Stimulated activated CD8-positive, alpha-beta memory T cell treated with anti-CD3 and anti-CD28 coated beads, Interleukin-4, amount 100 ng/mL, for 48 hours (primary cell): ENCODE data around the gene SLC7A5.

Experiments
- DNase-seq: peaks from one replicate; pipeline ENCODE4 v3.0.0-alpha.2; 2020

The SLC7A5 gene

DNA sequence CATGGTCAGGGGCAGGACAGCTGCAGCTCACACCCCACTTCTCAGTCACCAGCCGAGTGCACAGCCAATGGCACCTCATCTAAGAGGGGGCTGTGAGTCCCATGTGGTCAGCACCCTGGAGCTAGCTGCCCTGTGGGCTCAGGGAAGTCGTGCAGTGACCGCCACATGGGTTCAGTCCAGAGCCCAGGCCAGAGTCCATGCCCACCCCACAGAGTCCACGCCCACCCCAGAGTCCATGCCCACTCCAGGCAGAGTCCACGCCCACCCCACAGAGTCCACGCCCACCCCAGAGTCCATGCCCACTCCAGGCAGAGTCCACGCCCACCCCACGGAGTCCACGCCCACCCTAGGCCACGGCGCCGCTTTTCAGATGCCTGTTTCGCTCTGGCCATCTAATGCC lies 24.1 kb downstream of the SLC7A5 start:
- DNase-seq = no peak

DNA sequence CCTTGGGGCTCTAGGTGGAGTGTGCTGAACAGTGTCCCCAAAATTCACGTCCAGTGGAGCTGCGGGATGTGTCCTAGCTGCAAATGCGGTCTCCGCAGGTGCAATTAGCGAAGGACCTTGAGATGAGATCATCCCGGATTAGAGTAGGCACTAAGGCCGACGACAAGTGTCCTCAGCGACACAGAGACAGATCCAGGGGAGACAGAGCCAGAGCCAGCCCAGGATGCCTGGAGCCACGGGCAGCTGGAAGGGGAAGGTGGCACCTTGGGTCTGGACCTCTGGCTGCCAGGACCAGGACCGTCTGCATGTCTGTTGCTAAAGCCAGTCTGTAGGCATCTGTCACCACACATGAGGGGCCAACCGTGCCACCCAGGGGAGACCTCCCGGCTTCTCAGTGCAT lies 24.5 kb downstream of the SLC7A5 start:
- DNase-seq = no peak

DNA sequence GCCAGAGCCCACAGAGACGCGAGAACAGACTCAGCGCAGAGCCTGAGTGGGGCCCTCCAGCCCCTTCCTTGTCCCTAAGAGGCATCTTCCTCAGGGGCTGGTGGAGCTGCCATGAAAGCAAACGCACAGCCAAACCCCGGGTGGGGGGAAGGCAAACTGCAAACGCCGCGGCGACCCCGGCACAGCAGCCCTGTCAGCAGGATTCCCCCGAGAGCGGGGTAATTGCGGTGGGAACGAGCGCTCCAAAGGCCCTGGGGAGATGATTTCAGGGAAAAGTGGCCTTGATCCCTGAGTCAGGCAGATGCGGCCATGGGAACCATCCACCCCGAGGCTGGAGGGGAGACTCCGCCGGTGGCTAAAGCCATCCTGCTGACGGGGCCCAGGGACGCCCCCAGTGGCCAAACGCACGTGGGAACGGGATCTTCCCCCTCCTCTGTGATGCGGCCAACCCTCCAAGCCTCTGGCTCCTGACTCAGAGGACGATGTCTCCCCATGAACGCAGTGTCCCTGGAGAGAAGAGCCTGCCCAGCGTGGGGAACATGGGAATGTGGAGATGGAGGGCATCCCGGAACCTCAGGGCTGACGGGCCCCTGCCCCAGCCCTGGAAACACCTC lies 25.1 kb downstream of the SLC7A5 start:
- DNase-seq = no peak

DNA sequence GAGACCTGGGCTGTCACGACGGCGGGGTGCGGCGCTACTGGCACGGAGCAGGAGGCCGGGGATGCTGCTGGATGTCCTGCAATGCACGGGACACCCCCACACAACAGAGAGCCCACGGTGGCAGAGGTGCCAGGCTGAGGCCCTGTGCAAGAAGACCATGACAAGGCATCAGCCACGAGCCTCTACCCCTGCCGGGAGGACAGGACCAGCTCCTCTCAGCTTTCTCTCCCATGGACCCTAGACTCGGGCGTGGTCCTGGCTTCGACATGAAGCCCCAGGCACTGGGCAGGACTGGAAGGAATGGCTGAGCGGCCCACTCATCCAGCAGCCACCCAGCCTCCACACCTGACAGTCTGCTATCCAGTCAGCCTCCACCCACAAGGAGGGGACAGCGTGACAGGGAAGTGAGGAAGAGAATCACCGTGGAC lies 25.6 kb downstream of the SLC7A5 start:
- no peak for DNase-seq

DNA sequence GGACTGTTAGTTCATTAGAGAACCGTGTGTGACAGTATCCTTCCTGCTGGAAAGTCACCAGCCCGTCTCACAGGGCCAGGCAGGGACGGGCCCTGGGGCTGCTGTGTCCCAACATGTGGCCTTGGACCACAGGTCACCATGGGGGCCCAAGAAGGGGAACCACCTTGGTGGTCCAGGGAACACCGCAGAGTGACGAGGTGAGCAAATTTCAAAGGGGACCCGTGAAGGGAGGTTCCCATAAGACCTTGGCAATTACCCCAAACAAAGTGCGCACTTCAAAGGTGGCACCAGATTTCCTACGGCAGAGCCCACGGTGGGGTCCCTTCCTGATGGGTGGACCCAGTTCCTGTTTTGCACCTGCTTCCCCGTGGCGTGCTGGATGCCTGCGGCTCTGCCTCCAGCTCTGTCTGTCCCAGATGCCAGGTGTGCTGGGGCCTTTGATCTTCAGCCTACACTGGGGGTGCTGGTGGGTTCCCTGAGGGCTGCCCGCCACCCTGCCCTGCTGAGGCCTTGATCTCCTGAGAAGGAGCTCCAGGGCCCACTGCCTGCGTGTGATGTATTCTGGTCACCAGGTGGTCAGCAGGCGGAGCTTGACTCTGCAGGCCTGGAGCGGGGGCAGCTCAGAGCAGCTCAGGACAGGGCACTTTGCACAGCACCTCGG lies 27.0 kb downstream of the SLC7A5 start:
- no peak for DNase-seq

DNA sequence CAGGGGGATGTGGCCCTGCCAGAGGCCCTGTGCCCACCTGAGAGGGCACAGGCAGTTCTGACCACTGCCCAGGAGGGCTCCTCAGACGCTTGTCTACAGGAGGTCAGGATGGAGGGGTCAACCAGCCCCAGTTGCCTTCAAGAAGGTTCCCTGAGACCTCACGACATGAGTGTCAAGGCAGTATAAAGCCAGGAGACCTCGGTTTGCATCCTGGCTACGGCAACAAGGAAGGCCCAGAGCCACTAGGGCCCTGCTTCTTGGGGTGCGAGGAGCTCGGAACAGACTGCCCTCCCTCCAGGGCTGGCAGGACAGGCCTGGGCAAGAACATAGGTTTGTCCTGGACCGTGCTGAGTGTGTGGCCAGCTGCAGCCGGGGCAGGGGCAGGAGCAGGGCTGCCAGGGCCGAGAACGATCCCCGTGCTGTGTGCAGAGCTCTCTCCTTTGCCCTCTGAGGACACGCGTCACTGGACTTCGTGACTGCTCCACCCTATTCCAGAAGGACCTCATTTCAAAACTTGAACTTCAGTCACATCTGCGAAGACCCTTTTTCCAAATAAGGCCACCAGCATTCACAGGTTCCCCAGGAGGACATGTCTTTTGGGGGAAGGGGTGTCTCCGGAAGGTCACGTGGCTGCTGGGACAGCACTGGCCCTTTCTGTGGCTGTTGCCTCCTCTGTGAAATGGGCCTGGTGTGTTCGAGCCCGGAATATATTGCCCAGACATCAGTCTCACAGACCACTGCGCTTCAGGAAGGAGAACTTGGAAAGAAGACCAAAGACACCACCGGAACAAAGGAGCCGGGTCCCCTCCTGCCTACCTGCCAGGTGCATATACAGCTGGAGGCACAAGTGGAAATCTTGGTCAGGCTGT lies 27.7 kb downstream of the SLC7A5 start:
- DNase-seq = no peak

DNA sequence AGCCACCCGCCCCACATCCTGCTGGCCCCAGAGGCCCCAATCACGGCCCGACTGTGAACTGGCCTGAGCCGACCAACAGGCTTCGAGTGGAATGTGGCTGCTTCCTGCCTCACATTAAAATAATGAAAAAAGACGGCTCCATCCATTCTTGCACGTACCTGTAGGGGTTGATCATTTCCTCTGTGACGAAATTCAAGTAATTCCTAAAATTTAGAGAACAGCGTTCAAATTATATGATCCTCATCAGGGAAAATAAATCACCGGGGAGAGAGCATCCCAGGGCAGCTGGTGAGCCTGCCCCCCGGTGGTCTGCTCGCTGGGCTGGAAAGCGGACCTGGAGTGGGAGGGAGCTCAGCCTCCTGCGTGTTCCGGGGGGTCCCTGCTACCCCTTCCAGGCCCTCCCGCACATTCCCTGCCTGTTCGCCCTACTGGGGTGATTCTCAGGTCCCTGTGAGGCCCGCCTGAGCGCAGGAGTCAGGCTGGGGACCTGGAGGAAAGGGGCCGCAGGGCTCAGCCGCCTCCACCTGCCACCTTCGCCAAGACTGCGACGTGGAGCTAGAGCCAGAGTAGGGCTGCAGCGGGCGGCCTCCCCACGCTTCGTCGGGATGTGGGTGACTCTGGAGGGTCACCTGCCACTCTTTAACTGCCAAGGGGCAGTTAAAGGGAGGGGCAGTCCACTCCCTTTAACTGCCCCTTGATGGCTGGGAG lies 28.9 kb downstream of the SLC7A5 start:
- DNase-seq = no peak

DNA sequence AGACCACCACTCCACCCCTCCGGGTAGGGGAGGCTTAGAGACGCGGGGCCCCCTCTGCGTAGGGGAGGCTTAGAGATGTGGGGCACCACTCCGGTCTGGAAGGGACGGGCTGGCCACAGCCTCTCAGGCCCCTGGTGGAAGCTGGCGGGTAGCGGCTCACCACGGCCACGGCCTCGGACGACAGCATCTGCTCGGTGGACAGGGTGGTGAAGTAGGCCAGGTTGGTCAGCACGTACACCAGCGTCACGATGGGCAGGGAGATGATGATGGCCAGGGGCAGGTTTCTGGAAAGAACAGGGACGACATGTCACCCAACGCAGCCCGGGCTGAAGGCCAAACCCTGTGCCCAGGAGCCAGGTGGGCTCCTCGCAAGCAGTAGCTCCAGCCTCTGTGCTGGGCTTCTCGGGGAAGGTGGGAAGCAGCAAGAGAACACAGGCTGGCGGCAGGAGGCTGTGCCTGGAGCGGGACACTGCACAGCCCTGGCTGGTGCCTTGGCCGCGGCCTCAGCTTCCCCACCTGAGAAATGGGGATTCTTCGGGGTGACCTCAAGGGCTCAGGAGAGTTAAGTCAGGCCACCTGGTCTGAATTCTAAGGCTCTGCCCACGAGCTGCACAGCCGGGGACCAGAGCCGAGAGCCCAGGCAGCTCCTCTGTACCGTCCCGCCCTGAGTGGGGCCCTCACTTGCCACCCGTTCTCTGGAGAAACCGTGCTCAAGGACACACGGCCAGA lies 29.6 kb downstream of the SLC7A5 start:
- DNase-seq = no peak

DNA sequence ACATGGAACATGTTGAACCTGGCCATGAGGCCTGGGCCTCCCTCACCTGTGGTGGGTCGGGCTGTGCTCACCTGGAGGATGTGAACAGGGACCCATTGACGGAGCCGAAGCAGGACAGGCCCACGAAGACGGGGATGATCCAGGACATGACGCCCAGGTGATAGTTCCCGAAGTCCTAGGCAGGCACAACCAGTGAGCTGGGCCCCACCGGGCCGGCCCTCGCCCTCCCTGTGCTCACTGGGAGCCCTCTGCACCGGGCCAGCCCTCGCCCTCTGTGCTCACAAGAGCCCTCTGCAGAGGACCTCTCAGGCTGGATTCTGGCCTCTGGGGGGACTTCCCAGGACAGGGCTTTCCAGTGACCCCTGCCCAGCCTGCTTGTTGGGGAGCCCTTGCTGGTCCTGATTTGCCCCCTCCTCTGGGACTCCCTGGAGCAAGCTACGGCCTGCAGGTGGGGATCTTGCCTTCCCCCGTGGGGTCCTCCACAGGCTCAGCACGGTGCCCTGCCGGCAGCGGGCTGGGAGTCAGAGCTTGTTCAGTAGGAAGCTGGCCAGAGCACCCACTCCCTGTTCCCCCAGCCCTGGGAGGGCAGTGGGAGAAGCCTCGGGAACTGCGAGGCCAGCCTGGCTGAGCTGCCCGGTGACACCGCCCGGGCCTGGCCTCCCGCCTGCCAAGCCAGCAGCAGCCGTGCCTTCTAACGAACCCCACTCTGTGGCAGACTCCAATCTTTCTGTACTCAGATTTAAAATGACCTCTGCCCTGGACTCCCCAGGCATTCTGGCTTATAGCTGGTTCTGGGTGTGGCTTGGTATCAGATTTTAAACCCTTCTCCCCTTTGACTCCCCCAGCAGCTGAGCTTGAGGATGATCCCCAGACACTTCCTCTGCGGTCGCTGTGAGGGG lies 30.4 kb downstream of the SLC7A5 start:
- DNase-seq = no peak

DNA sequence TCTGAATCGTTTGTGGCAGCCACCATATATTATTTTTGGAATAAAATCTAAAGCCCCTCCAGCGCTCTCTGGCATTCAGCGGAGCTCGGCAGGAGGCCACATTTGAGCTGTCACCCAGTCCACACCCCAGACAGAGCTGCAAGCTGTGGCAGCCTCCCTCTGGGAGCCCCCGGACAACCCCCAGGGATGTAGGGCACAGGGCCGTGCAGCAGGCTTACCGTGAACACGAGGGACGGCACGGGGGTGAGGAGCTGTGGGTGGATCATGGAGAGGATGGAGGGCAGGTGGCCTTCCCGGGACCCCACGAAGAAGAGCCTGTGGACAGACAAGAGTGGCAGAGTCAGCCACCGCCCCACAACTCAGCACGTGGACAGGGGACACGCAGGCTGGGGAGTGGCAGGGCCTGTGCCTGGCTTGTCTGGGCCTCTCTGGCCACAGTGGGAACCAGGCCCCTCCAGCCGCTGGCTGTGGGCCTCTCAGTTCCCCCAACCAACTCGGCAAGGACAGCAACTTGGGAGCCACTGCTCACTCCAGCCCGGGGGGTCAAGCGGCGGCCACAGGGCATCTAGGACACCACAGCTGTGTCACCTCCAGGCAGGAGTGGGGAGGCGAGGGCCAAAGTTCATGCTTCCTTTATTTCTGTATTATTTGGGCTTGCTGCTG lies 31.5 kb downstream of the SLC7A5 start:
- DNase-seq = no peak

DNA sequence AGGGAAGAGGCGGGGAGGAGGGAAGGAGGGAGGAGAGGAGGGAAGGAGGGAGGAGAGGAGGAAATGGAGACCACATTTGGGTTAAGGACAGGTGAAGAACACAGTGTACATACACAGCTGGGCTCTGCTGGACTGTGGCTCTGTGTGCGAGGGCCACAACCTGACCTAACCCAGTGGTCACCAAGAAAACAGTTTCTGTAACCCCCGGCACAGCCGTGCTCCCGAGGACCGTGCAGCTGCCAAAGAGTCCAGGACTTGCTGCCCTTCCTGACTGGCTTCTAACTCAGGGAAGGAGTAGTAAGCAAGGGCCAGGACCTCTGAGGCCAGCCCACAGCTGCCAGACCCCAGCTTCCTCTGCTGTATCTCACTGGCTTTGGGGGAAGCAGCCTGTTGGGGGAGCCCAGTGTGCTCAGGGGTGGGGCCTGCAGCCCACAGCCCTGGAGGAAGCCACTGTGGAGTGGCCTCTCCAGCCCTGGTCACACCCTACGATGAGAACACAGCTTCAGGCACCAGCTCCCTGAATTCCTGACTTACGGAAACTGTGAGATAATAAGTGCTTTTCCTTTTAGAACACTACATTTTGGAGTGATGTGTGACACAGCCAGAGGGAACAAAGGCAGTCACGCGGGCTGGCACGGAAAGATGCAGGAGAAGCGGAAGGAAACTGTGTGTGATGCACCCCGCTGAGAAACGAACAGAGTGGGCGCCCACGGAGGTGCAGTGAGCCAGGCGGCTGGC lies 32.3 kb downstream of the SLC7A5 start:
- no peak for DNase-seq

DNA sequence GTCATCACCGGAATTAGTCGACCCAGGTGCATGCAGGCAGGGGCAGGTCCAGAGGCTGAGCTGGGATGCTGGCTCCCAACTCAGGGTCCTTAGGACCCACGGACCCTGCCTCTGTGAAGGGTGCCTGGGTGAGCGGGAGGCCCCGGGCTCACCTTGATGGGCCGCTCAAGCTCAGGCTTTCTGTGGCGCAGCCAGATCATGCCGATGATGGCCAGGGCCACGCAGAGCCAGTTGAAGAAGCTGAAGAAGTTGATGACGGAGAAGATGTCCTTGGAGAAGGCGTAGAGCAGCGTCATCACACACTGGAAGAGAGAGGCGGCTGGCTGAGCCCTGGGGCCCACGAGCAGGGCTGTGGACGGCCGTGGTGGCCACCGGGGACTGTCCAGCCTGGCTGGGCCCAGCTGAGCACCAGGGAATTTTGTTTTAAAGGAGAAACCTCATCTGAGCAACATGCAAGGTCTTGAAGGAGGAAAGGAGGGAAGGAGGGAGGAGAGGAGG lies 32.9 kb downstream of the SLC7A5 start:
- no peak for DNase-seq

DNA sequence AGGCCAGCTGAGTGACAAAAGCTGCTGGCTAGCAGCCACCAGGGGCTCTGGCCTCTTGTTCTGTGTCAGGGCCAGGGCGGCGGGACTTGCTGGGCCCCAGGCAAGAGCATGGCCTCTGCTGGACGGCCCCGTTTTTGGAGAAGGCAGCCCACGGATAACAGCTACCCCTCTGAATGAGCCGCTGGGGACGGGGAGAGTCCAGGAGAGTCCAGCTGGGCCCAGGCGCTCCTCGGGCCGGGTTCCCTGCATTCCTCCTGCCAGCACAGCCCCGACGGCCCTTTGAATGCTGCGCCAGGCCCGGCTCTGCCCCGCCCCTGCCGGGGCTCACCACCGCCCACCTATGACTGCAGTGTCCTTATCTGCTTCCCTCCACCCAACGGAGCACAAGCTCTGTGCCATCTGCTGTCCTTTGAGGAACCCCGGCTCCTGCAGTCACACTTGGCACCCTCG lies 33.4 kb downstream of the SLC7A5 start:
- DNase-seq = no peak

DNA sequence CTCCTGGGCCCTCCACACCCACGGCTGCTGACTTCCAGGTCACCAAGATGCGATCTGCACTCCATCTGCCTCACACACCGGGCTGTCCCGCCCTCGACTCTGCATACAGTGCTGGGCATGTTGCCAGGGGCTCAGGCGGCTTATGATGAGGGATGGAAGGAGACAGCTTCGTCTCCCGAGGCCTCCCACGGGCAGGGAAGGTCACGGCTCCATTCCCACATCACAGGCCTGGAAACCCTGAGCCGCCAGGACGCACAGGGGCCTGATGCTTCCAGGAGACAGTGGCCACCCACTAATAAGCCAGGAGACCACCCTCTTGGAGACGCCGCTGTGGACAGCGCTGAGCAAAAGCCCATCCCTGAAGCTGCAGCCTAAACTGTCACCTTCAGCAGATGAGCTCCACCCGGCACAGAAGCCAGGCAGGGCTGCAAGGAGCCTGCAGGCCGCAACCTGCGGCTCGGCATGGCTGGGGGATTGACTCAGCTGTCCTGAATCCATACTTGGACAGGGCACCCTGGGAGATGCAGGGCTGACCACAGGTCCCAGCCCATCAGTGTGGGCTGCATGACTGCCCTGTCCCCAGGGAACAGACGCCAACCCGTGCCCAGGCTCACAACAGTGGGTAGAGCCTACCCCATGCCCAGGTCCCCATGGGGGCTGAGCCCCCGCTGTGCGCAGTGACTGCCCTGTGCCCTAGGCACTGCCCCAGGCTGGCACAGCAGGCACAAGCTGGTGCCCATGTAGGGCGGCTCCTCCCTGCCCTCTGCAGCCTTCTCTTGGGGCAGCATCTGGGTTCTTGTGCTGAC lies 34.4 kb downstream of the SLC7A5 start:
- no peak for DNase-seq

DNA sequence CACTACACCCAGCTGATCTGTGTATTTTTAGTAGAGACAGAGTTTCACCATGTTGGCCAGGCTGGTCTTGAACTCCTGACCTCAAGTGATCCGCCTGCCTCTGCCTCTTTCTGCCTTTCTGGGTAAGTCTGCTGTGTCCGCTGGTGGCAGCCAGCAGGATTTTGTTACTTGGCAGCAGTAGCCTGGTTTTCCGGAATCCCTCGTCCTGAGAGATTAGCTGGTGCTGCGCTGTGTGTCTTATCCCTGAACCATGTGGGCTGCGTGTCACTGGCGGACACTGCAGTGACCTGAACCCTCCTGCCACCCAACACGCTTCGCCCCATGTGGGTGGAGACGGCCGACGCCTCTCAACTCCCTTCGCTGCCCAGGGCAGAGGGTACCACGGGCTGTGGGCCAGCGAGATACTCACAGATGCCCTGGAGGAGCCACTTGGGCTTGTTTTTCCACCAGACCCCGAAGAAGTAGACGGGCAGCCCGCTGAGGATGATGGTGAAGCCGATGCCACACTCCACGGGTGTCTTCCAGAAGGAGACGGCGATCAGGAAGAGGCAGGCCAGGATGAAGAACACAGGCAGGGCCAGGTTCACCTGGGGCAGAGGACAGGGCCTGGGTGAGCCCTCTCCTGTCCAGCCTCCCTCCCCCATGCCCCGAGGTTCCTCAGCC lies 35.2 kb downstream of the SLC7A5 start:
- DNase-seq = no peak

DNA sequence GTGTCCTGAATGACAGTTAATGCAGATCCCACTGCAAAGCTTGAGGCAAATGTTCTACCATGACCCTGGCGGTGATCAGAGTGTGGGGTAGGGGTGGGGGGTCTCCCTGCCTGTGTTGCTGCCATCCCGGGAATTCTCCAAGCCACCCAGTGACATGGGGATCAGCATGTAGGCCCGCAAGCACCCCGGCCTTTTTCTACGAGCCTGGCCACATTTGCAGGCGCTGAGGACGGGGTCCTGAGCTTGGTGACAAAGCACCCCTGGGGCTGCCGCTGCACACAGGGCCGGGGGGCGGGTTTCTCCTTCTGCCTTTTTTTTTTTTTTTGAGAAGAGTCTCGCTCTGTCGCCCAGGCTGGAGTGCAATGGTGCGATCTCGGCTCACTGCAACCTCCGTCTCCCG lies 35.8 kb downstream of the SLC7A5 start:
- DNase-seq = no peak

DNA sequence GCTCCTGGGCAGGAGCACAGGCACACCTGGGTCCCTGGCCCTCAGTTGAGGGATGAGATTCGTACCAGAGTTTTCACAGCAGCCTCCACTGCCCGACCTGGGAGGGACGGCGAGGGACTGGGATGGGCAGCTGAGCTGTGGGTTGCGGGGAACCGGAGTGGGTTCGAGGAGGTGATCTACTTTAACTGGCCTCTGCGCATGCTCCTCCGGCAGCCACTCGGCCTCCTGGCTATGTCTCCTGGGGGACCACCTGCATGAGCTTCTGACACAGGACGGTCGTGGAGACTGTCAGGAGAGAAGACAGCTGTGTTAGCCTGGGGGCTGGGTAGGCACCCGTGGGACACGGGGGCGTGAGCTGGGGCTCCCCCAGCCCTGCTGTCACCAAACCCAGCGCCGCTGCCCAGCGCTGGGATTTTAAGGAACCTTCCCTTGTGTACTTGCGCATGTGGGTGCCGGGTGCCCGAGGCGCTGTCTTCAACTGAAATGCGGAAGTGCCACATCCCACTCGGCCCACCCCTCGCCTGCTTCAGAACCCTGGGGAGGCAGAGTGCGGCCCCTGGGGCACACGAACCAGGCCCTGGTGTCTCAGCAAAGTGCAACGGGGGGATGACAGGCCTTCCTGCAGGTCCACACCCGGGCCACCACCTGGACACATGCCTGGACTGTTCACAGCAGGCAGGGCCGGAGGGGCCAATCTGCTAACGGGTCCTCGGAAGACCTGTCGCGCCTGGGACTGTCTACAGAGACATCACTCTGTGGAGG lies 36.4 kb downstream of the SLC7A5 start:
- DNase-seq = peak; percentile 32

DNA sequence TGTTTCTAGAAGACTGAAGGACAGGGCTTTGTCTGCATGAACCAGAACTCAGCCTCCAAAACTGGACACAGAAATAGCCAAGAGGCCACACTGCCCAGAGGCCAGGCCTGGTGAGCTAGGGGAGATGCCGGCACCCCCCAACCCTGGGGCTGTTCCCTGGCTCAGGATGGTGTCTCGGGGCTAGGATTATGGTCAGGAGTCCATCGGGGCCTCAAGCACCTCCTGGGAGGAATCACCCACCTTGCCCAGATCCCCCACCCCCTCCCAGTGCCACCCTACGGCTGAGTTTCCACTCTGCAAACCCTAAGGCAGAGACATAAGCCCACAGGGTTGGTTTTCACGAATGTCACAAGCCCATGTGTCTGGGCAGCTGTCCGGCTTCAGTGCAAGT lies 37.2 kb downstream of the SLC7A5 start:
- DNase-seq = no peak
